ENCODE measurements around the gene SCGB1A1.

The SCGB1A1 gene

GRCh38 chr11:62419314-62419929, 589 bp downstream of the SCGB1A1 start:
- TF ChIP-seq CTCF (IDR thresholded peaks at IDR 0.05), result no peak

GRCh38 chr11:62419943-62420342, 1.1 kb downstream of the SCGB1A1 start:
- no peak for TF ChIP-seq CTCF (IDR thresholded peaks at IDR 0.05)

- no peak for TF ChIP-seq CTCF (IDR thresholded peaks at IDR 0.05)
These were observed 2.0 kb downstream of the SCGB1A1 start for GRCh38 chr11:62420882-62421281.

GRCh38 chr11:62421996-62422395, 3.2 kb downstream of the SCGB1A1 start:
- no peak for TF ChIP-seq CTCF (IDR thresholded peaks at IDR 0.05)

GRCh38 chr11:62423012-62423411, 4.2 kb downstream of the SCGB1A1 start:
- no peak for TF ChIP-seq CTCF (IDR thresholded peaks at IDR 0.05)

- TF ChIP-seq CTCF (IDR thresholded peaks at IDR 0.05), result no peak
These were observed 8.9 kb downstream of the SCGB1A1 start for GRCh38 chr11:62427630-62428233.

GRCh38 chr11:62428871-62429560, 10.2 kb downstream of the SCGB1A1 start:
- no peak for TF ChIP-seq CTCF (IDR thresholded peaks at IDR 0.05)
